ENCODE data around the gene FOXA2.
"Not testable (repeated sequence)": the region's sequence is repeated elsewhere in the genome, so short reads cannot be mapped to it uniquely, and the experiment has no call there.

Gene FOXA2

GRCh38 chr20:22567944-22568871 is 16.2 kb downstream of the FOXA2 start:
- DNase-seq, result no peak

DNA sequence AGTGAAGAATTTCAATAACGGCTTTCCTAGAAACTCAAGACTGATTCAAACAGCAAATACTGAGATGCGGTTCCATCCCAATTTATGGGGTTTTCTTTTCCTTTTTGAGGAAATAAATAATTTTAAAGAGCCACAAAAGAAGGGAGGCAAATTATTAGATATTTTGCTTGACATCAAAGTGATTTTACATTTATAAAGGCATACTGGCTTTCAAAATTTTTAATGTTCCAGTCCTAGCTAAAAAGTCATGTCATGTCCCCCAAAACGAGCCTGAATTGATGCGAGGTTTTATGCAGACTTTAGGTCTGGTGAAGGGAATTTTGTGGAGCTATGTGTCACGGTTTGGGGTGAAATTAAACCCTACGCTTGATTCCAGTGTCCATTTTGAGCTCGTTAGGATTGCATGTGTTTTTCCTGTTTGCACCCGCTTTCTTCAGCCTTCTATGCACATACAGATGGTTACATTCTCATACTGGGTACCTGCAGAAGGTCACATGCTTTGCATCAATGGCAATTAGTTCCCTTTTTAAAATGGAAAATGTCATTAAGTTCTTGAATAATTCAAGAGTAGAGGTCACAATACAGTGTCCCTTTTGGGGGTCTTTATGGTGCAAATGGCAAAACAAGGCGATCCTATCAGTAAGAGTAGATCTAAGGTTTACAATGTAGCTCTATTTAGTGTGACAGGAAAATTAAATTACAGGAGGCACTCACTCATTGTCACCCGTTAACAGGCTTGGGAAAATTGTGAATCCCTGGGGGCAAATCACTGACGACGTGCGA is 17.3 kb downstream of the FOXA2 start:
- DNase-seq, result no peak

DNA sequence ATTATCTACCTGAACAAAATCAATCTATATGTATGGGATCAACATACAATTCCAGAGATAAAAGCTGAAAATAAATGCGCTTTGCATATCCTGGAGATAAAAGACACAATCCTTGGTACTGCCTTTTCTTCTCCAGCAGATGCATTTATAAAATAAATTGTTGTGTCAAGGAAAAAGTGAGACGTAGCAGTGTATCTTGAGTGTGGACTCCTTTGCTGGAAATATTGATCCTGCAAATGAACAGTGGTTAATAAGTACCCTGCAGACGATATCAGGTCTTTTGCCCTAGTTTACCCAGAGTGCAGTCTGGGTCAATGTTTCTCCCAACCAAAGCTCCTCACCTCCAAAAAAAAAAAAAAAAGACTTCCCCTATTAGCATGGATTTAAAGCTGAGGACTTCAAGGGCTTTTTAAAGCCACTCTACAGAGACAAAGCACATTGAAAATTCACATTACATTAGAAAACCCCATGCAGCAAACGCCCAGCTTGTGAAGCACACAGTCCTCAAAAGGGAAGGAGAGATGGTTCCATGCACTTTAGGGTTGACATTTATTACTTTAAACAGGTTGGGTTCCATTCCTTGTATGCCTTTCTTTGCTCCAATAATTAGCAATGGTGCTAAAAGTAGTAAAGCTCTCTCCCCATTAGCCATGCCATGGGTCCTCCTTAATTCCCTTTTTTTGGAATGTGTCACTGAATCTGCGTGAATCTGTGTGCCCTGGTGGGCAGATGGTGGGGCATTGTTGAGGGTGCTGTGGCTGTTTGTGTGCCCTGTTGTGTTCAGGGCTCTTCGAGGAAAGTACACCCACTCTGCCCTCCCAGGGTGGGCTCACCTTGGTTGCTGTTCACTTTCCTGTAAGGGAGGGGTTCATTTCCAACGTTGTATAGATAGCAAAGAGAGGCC is 21.1 kb downstream of the FOXA2 start:
- no peak for DNase-seq

GRCh38 chr20:22562620-22563019 is 21.8 kb downstream of the FOXA2 start:
- DNase-seq, result no peak

- no peak for DNase-seq
These were observed 22.3 kb downstream of the FOXA2 start for GRCh38 chr20:22561965-22562577.

DNA sequence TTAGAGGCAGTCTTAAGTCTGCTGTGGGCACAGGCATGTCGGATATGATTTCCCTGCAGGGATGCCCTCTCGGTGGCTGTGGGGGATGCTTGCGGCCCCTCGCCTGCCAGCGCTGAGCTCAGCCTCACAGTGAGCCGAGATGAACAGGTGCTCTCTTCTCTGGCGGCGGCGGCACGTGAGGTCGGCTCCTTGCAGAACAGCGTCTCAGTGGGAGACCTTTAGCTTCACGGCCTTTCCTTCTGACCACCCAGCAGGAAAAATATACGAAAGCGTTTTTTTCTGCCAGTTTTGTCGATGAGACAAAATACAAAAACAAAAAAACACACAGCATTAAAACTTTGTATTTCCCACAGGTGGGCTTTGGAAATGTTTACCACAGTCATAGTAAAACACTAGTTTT is 23.6 kb downstream of the FOXA2 start:
- no peak for DNase-seq

GRCh38 chr20:22559711-22560318 is 24.6 kb downstream of the FOXA2 start:
- no peak for DNase-seq

- no peak for DNase-seq
These were observed 26.7 kb downstream of the FOXA2 start for GRCh38 chr20:22557403-22558276.

- DNase-seq, result no peak
These were observed 27.8 kb downstream of the FOXA2 start for GRCh38 chr20:22556565-22557056.

DNA sequence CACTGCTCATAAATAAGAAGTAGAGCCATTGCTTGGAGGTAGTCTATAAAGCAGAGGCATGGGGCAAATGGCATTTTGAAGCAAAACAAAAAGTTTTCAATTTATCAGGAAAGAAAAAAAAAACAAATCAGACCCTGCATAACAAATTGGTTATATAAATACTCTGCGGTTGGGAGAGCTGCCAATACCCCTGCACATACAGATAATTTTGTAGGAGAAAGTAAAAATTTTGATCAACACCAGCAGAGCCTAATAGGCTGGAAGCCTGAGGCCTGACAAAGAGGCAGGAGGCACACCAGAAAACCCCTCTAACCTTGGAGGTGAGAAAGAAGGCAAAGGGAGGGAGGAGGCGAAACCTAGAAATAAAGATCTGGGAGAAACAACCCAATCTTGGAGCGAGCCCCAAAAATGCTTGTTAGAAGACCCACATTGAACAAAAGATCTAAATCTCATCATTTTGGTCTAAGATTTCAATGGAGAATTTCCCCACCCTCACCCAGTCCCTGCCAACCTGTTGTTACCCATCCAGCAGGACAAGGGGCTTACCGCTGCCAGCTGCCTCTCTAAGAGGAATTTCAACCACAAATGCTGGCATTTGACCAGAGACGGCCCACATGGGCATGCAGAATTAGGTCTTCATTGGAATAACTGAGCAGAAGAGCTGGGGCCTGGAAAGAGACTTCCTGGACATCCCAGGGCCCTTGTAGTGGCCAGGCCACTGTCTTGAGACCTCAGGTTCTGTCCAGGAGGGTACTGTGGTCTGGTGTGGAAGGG is 28.4 kb downstream of the FOXA2 start:
- no peak for DNase-seq

- DNase-seq, result no peak
These were observed 30.0 kb downstream of the FOXA2 start for GRCh38 chr20:22554391-22554790.

GRCh38 chr20:22550514-22550913 is 33.9 kb downstream of the FOXA2 start:
- not testable (repeated sequence) for DNase-seq

DNA sequence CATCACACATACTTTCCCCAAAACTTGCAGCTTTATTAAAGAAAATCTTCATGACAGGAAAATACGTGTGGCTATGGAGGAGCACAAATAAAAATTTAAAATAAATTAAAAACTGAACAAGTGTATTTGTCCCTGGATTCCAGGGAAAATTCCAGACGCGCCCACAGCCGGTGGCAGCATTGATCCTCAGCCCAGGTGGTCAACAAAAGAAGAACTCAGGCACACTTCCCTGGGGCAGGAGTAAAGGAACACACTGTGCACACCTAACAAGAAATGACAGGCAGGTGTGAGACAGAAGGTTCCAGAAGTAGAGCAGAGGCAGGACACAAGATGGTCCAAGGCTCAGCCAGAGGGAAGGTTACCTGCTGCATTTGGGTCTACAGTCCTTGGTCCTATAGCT is 36.3 kb downstream of the FOXA2 start:
- DNase-seq, result no peak

GRCh38 chr20:22546344-22546743 is 38.0 kb downstream of the FOXA2 start:
- DNase-seq, result no peak

DNA sequence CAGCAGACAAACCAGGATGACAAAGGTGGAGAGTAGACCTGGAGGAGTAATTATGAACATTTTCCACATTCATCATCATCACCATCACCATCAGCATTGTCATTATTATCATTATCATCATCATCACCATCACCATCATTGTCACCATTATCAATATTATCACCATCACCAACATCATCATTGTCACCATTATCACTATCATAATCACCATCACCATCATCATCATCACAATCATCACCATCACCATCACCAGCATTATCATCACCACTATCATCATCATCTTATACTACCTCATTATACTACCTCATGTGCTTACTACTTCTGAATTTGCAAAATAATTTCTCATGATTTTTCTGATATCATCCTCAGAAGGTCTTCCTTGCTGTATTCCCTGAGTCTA is 39.3 kb downstream of the FOXA2 start:
- DNase-seq, result no peak

- no peak for DNase-seq
These were observed 39.9 kb downstream of the FOXA2 start for GRCh38 chr20:22544462-22544861.

DNA sequence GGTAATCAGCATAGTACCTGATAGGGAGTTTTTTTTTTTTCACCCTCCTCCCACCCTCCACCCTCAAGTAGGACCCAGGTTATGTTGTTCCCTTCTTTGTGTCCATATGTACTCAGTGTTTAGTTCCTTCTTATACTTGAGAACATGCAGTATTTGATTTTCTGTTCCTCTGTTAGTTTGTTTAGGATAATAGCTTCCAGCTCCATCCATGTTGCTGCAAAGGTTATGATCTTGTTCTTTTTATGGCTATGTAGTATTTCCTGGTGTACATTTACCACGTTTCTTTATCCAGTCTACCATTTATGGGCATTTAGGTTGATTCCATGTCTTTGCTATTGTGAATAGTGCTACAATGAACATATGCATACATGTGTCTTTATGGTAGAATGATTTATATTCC is 41.9 kb downstream of the FOXA2 start:
- no peak for DNase-seq

GRCh38 chr20:22540832-22541231 is 43.5 kb downstream of the FOXA2 start:
- no peak for DNase-seq

- no peak for DNase-seq
These were observed 47.2 kb downstream of the FOXA2 start for GRCh38 chr20:22536956-22537756.
